ENCODE results near the gene SDC3.

Gene SDC3

DNA sequence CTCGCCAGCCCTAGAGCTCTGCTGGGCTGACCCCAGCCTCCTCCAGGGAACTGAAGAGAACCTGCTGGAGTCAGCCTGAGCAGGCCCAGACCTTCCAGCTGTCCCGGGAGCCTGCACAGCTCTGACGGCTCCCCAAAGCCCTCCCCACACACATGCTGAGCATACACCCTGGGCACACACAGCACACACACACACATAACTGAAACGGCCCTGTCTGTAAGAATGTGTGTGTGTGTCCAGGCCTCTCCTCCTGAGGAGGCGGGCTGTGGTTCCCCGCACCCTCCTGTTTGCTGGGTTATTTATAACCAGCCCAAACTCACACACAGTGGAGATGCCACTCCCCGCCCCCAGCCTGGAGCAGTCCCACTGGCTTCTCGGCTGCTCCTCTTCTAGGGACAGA lies 20.2 kb downstream of the SDC3 start:
- no peak for DNase-seq

DNA sequence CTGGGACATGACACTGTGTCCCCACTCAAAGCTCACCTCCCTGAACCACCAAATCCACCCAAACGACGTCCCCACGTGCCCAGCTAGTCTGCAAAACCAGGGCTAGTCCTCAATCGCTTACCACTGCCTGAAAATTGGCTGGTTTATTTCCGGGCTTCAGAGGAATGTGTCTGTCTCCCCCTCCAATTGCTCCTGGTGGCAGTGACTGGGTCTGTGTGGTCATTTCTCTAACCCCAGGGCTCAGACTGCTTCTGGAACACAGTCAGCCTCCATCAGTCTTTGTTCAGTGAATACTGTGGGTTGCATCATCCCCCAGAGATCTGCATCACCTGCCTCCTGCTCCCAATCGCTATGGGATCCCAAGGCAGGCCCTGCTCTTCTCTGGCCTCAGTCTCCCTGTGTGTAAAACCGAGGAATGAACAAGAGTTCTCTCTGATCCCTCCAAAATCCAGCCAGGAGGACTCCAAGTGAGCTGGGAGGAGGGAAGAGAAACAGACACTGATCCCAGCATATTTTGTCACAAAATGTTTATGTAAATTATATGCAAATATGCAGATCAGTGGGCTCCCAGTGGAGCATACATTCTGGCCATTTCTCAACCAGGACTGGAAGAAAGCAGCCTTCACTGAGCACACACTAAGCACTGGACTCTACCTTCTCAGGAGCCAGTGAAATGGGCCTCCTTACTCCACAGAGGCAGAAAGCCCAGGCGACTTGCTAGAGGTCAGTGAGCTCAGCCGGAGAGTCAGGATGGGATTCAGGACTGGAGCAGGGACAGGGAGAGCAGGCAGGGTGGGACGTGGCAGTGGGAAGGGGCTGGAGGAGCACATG lies 20.9 kb downstream of the SDC3 start:
- no peak for DNase-seq

DNA sequence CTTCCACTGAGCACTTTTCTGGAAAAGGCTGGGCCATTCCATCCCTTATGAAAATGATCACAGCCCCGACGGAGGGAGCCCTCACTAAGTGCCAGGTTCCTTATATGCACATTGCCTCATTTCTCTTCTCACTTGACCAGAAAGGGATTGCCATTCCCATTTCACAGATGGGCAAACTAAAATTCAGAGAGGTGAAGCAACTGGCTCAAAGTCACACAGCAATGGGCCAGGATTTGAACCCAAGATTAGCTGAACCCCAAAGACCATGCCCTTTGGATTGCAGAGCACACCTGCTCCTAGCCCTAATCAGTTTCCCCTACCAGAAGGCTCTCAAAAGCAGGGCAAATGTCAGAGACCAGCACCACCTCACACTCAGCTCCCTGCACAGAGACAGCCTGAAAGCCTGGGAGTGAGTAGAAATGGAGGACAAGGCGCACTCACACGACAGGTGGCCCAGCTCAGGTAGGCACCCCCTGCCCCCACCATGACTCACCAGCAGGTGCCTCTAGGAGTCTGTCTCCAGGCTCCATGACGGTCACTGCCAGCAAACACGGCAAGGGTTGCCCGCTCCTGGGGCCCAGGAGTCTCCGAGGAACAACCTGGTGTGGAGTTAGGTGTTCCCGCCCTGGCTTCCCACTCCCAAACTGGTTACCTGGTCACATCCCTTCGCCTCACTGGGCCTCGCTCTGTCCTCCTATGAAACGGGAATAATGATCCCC lies 21.7 kb downstream of the SDC3 start:
- no peak for DNase-seq

DNA sequence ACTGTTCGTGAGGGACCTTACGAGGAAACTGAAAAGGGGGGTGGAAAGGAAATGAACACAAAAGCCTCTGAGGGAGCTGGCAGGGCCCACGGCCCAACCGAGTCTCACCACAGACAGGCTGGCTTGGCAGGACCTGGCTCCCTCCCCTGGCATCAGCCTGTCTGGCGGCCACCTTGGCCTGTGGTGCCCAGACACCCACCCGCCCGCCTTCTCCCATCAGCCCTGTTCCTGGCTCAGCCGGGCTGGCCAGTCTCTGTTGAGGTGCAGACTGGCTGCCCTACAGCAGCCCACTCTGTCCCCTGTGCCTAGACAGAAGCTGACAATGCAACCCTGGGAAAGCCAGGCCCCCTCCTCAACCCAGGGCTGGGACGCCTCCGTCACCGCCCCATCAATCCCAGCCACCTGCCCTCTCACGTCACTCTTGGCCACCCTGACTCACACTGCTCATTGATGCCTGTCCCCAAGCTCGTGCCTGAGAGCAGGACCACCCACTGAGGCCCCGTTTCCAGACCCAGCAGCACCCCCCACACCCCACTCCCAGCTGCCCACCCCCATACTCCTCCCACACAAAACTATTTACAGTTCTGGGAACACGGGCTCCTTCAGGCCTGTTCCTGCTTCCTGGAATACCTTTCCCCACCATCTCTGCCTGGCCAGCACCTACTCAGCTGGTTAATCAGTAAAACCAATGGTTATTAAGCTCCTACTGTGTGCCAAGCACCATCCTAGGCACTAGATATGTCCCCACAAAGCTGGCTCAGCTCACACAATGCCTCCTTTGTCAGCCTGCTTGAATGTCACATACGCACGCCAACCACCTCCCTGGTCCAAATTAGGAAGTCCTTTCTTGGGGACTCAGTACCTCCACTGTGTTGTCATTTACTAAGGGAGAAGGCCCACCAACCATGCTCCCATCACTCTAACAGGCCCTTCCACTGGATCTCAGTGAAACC lies 22.7 kb downstream of the SDC3 start:
- no peak for DNase-seq

DNA sequence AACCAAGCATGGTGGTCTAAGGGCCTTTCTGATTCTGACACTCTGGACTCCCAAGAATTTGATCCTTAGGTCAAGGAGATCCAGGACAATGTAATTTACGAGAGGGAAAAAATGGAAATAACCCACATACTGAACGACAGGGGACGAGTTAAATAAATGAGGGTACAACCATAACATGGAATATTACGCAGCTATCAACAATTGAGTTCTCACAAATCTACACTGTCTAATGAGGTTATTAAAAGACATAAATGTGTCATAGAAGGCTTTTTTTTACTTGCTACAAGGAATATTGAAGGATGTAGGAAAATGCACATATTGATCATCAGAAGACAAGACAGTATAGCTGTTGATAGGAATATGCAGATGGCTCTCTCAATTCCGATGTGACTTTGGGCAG lies 23.8 kb downstream of the SDC3 start:
- DNase-seq: no peak

DNA sequence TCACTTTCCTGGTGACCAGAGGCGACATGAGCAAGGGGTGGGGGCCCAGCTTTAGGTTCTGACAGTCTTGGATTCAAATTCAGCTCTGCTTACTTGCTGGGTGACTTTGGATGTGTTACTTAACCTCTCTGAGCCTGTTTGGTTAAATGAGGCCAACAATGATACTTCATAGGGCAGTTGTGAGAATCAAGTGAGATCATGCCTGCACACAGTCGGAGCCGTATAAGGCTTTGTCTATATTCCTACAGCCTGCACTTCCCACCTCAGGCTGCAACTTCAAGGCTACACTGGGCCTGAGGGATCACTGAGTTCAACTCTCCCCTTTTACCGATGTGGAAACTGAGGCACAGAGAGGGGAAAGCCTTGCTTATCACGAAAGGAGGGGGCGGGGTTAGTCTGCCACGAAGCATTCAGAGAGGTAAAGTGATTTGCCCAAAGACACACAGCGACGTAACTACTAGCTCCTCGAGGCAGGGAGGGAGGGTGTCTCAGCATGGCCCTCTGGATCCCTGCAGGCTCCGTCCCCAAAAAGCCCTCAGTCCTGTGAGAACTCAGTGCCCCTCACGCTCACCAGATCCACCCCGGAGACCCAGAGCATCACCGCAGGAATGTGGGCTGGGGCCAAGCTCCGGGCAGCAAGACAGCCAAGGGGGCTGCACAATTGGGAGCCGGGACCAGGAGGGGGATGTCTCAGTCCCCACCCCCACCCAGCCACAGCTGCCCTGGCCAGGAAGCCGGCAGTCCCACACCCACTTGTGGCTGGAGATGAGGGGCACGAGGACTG lies 25.0 kb downstream of the SDC3 start:
- no peak for DNase-seq

DNA sequence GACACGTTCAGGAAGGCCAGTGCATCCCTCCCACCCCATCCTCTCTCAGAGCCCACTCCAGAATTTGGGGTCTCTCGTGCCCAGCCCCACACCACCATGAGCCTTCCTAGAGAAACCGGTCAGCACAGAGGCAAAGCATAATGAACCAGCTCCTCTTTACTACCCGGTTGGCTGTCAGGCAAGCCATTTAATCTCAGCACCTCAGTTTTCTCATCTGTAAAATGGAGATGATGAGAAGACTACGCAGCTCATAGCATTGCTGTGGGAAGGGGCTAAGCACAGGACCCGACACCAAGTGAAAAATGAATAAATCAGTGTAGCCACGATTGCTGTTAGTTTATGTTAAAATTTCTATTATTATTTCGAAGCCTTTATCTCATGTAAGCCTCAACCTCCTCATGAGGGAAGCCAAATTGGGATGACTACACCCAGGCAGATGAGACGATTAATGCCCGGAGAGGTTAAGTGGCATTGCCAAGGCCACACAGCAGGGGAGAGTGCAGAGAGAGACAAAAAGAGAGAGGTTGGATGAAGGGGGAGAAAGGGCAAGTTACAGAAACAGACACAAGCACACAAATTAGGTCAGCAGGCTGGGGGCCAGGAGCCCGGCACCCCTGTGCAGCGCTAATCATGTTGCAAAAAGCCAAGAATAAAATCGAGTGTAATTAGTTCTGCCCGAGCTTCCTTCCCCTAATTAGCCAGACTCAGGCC lies 25.7 kb downstream of the SDC3 start:
- no peak for DNase-seq

DNA sequence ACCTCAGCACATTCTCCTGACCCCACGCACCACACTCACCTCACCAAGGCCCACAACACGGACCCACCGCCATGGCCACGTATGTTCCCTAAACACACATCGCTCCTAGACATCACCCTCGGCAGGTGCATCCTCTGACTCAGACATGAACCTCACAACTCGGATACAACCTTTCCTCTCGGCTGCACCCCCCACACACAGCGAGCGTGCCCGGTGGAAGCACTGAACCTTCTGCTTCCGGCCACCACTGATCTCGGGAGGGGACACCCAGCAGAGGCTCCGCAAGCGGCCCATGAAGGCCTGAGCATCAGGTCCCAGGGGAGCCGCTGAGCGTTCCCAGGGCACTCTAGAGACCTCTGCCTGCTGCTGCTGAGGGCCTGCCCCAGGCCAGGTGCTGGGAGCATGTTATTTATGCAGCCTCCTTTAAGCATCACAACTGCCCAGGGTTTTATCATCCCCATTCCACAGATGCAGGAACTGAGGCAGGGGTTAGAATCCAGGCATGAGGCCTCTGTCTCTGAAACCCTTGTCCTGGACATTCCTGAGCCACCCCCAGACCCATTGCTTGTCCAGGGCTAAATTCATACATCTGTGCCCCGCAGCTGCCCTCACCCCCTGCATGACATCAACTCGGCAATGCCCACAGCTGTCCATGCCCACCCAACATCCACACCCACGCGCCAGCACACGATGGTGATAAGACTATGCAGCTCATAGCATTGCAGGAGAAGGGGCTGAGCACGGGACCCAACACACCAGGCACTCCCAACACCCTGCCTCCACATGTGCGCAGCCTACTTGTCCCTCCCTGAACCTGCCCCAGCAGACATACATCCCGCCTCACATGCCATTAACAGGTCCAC lies 27.0 kb downstream of the SDC3 start:
- no peak for DNase-seq

DNA sequence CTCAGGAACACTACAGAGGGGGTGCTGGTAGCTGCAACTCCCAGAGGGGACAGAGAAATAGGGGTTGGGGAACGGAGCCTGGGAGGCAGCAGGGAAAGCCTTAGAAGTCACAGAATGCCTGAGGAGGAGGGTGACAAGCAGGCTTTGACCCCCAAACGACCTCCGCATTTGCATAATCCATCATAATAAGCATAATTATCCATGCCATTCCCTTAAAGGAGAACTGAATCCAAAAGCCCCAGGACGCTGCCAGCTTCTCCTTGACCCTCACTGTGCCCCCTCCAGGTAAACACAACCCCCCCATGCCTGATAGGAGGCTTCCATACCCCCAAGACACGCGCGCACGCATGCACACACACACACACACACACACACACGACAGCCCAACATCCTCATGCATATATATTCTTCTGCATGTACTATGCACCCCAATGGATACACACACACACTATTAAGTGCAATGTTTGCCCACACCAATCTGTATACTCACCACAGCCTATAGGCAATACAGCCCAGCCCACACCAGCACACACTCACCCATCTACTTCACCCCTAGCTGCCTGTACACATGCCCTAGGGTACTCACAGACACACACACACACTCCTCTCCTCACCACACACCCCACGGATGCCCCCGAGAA lies 27.8 kb downstream of the SDC3 start:
- no peak for DNase-seq

DNA sequence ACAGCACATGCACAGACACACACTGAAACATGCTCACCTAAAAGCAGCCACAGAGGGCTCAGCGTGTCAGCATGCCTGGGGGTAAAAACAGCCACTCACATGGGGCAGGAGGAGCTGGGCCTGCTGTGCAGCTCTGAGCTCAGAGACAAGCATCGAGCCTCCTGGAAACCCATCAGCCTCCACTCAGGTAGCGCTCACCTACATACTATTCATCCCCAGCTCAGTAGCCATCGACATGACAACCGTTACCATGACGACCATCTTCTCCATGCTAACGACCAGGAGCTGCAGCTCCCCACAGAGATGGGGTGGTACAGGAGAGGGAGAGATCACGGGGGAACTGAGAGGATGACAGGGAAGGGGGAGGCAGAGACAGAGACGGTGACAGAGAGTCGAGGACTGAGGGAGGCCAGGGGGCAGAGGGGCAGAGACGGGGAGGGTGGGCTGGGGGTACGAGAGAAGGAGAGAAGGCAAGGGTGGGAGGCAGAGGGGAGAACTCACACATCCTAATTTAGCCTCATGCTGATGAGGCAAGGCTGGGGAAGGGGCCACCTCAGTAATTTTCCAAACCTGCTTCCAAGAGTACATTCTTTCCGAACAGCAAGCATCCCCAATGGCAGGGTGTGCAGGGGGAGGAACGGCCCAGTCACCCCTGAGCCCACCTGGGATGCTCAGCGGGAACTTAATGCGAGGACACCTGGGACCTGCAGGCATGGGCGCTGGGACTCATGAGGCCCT lies 28.4 kb downstream of the SDC3 start:
- DNase-seq: no peak

DNA sequence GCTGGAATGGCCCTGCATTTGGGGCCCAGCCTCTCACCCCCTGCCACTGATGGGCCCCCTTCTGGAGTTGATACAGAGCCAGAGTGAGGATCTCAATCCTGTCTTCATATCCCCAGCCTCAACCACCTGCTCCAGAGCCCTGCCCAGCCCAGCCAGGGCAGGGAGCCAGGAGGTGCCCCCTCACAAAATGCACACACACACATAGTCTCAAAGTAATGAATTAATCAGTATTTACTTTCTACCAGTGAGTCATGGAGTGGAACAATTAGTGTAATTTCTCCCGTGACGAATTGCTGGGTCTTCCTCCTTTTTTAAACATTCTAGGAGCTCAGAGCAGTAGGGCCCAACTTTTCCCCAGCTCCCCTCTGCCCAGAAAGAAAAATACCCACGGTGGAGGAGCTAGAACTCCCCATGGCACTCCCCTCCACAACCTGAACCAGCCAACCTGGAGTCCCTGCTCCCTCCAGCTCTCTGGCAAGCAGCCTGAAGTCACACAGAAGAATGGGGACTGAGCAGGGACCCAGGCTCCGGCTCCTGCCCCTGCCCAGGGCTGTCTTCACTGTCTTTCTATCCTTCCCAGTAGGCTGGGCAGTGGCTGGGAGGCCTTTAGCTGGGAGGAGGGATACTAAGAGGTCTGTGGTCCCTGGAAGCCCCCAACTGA lies 29.3 kb downstream of the SDC3 start:
- DNase-seq: no peak

DNA sequence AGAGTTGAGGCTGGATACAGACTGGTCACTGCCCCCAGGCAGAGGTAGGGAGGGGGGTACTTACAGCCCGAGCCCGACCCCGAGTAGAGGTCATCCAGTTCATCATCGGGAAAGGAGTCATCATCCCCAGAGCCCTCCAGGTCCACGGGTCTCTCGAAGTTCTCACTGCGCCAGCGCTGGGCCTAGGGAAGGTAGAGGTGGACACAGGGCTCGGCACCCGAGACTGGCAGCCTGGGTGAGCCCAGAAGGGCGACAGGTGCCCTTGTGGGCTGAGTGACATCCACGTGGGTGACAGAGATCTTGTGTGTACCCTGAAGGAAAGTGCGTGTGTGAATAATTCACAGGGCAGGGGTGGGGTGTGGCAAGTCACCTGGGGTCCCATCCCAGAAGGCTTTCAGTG lies 30.0 kb downstream of the SDC3 start:
- DNase-seq: no peak

DNA sequence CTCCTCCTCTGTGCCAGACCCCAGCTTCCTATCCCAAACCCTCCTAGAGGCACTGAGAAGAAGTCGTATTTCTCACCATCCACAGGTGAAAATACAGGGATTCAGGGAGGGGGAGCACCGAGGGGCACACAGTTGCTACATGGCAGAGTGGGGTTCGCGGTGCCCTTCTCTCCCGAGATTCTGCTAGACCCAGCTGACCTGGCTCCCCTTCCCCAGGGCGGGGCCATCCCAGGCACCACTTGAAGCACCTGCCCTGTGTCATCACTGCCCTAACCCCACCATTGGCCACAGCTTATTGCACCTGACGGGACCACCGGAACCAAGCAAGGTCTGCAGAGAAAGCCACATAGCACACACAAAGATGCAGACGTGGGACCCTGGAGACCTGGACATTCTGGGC lies 30.5 kb downstream of the SDC3 start:
- DNase-seq: no peak

DNA sequence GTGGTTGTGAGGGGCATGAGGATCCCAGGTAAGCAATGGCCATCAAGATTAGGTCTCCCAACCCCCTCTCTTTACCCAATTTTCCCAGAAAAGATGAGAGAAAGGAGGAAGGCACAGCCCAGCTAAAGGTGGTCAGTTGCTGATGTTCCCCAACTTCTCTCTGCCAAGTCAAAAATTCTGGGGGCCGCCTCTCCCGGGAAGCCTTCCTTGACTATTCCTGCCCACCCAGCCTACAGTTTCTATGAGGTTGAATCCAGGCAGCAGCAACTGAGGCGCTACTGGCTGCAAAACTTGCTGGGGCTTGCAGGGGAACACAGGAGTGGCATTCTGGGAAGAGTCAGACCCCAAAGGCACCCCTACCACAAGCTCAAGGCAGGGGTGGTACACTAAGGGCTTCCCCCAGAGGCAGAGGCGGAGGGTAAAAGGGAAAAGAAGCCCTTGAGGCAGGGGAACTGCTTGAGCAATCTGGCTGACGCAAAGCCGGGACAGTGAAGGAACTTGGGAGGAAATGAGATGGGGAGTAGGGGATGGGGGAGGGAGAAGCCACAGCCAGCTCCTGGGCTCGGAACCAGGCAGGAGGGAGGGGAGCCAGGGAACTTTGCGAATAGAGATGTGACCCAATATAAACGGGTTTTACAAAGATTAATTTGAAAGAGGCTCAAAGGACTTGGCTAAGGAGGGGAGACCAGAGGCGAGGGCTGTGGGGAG lies 31.2 kb downstream of the SDC3 start:
- no peak for DNase-seq

DNA sequence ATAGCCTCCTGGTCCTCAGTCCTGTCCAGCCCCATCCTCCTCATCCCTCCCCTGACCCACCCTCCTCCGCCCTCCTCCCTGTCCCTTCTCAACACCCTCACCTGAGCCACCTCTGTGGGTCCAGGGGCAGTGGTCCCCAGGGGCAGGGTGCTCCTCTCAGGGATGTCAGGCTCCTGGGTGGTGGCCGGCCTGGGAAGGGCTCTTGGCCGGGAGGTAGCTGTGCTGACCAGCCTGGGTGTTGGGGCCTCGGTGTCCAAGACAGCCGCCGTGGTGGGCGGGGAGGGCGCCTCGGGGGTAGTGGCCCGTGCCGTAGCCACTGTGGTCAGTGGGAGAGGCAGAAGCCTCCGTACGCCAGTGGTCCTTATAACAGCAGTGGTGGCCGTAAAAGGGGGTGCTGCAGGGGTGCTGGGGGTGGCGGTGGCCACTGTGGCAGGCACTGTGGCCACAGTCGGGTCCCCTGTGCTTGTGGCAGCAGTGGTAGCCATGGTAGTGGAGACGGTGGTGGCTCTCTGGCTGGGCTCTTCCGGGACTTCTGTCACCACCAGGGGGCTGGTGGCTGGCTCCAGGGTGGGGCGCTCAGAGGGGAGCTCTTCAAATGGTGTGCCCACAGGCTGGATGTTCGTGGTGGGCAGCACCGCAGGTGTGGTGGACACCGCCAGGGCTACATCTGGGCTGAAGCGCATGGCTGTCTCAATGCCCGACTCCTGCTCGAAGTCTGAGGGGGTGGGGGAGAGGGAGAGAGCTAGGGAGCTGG lies 31.9 kb downstream of the SDC3 start:
- no peak for DNase-seq

DNA sequence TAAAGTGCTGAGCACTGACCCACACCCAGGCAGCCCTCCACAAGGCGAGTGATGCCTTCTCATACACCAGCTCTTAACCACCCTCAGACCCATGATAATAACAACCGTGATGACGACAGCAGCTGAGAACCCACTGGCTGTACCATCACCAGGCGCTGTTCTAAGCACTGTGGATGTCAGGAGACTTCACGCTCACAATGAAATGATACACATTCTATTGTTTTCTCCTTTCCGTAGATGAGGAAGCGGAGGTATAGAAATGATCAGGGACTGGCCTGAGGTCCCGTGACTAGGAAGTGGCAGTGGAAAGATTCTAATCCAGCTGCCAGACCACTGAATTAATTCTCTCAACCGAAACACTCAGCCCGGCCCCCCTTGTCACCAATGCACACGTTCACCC lies 32.6 kb downstream of the SDC3 start:
- DNase-seq: no peak

DNA sequence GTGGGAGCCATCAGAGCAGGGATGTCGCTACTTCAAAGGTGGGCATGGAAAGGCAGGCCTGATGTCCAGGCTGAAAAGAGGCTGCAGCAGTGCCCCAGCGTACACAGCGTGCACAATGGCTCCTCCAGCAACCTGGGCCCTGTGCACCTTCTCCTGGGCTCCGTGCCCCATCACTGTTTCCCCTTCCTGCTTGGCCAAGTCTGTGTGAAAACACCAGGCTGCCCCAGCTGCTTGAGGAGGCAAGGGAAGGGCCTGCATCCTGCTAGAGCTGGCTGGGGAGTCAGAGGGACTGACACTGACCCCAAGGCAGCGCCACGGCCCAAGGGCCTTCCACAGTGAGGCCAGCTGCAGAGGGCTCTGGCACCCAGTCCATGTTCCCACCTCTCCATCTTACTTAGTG lies 33.4 kb downstream of the SDC3 start:
- no peak for DNase-seq

DNA sequence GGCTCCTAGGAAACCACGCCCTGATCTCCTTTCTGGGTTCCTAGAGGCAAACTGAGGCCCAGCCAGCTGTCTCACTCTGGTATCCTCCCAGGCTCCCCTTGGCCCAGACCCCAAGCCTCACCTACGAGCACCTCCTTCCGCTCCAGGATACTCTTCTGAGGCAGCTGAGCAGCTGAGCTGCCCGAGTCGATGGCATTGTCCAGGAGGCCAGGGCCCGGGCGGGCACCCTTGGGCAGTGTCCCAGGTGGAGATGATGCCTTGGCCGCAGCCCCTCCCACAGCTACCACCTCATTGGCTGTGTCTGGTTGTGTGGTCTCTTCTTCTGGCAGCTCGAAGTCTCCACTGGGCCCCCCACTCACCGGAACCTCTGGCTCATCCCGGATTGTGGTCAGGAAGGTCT lies 34.4 kb downstream of the SDC3 start:
- DNase-seq: no peak

Data from SHP77 treated with DMSO at 0.1 percent for 48 hours (cell line).